GM12864 (cell line): ENCODE results near the gene SNED1.

ENCODE experiments used
- DNase-seq: peaks from one replicate; pipeline ENCODE4 v3.0.0-alpha.2; 2011; ENCODE audit warnings: low read depth
- H3K4me3 ChIP-seq: 2 replicates; pipeline ENCODE4 v1.5.1; 2011; ENCODE audit warnings: mild to moderate bottlenecking, low read depth, low read length, control low read depth
- CTCF ChIP-seq: IDR thresholded peaks from 2 replicates; pipeline ENCODE4 v1.5.1; 2011; ENCODE audit warnings: low read depth, mild to moderate bottlenecking, moderate library complexity, low read length, control low read depth, inconsistent platforms; ENCODE audit errors: missing control alignments

SNED1 gene

GRCh38 chr2:241110607-241111439 is 112.4 kb downstream of the SNED1 start:
- peak overlapping the region; percentile 48 for H3K4me3 ChIP-seq
- TF ChIP-seq CTCF, result no peak

GRCh38 chr2:241111440-241111805 is 113.0 kb downstream of the SNED1 start:
- peak overlapping the region; percentile 48 for H3K4me3 ChIP-seq
- no peak for DNase-seq
- TF ChIP-seq CTCF, result no peak

More at GRCh38 chr2:241110607-241111439, 112.4 kb downstream of the SNED1 start:
- DNase-seq, result no peak

GRCh38 chr2:241112046-241112445 is 113.6 kb downstream of the SNED1 start:
- peak overlapping the region; percentile 48; the same call in 1 of the 2 replicates for H3K4me3 ChIP-seq
- TF ChIP-seq CTCF, result no peak
- no peak for DNase-seq

GRCh38 chr2:241112592-241112991 is 114.2 kb downstream of the SNED1 start:
- DNase-seq, result no peak
- no peak for TF ChIP-seq CTCF
- peak overlapping the region; percentile 1; the same call in 1 of the 2 replicates for H3K4me3 ChIP-seq

GRCh38 chr2:241114836-241115235 is 116.4 kb downstream of the SNED1 start:
- DNase-seq, result no peak
- TF ChIP-seq CTCF, result no peak
- H3K4me3 ChIP-seq, result no peak overlapping the region

GRCh38 chr2:241115361-241115760 is 116.9 kb downstream of the SNED1 start:
- no peak for DNase-seq
- H3K4me3 ChIP-seq, result no peak overlapping the region
- no peak for TF ChIP-seq CTCF
